ENCODE results near the gene LPAR5.

Gene LPAR5

DNA sequence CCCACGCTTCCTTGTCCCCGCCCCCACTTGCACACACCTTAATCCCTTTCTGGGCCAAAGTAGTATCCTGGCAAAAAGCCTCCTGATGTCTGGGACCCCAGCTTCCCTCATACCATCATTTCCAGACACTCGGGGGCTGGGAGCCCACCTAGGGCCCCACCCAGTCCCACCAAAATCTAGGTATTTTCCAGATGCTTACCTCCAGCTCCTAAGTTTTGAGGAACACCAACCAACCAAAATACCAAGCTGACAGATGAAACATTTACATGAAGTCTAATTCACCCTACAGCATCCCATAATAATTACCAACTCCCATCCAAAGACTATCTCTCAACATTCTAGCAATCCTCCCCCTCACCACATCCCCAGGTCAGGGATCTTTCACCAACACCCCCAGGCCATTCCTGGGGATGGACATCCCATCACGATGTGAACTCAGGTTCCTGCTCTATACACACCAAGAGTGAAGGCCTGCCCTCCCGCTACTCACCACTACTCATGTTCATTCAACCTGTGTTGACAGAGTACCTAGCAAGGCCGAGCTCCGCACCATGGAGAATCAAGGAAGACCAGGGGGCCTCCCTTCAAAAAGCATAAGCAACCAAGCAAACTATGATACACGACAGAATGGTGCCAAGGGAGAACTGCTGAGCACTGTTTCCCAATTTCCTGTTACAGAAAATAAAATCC lies 27.0 kb downstream of the LPAR5 start (continued):
- TF ChIP-seq, protein P1, sequence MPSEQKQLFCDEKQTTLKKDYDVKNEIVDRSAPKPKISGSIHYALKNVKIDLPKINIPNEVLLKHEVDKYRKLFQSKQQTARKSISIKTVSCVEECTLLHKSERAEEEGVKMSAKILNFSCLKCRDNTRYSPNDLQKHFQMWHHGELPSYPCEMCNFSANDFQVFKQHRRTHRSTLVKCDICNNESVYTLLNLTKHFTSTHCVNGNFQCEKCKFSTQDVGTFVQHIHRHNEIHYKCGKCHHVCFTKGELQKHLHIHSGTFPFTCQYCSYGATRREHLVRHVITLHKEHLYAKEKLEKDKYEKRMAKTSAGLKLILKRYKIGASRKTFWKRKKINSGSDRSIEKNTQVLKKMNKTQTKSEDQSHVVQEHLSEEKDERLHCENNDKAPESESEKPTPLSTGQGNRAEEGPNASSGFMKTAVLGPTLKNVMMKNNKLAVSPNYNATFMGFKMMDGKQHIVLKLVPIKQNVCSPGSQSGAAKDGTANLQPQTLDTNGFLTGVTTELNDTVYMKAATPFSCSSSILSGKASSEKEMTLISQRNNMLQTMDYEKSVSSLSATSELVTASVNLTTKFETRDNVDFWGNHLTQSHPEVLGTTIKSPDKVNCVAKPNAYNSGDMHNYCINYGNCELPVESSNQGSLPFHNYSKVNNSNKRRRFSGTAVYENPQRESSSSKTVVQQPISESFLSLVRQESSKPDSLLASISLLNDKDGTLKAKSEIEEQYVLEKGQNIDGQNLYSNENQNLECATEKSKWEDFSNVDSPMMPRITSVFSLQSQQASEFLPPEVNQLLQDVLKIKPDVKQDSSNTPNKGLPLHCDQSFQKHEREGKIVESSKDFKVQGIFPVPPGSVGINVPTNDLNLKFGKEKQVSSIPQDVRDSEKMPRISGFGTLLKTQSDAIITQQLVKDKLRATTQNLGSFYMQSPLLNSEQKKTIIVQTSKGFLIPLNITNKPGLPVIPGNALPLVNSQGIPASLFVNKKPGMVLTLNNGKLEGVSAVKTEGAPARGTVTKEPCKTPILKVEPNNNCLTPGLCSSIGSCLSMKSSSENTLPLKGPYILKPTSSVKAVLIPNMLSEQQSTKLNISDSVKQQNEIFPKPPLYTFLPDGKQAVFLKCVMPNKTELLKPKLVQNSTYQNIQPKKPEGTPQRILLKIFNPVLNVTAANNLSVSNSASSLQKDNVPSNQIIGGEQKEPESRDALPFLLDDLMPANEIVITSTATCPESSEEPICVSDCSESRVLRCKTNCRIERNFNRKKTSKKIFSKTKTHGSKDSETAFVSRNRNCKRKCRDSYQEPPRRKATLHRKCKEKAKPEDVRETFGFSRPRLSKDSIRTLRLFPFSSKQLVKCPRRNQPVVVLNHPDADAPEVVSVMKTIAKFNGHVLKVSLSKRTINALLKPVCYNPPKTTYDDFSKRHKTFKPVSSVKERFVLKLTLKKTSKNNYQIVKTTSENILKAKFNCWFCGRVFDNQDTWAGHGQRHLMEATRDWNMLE (tag by site-specific recombination; conservative IDR thresholded peaks at IDR 0.05; ENCODE audit: low read depth), result 0 out of 2 replicates have a peak, but pooled peaks have one; percentile 43
- no peak for TF ChIP-seq ZNF426 (tag by site-specific recombination; IDR thresholded peaks at IDR 0.05)
- TF ChIP-seq ZFHX2 (tag by site-specific recombination; conservative IDR thresholded peaks at IDR 0.05), result peak; percentile 26; the same call in 1 of the 2 replicates
- TF ChIP-seq ZNF211 (tag by site-specific recombination; IDR thresholded peaks at IDR 0.05; ENCODE audit: low read depth), result no peak
- TF ChIP-seq, protein P2, sequence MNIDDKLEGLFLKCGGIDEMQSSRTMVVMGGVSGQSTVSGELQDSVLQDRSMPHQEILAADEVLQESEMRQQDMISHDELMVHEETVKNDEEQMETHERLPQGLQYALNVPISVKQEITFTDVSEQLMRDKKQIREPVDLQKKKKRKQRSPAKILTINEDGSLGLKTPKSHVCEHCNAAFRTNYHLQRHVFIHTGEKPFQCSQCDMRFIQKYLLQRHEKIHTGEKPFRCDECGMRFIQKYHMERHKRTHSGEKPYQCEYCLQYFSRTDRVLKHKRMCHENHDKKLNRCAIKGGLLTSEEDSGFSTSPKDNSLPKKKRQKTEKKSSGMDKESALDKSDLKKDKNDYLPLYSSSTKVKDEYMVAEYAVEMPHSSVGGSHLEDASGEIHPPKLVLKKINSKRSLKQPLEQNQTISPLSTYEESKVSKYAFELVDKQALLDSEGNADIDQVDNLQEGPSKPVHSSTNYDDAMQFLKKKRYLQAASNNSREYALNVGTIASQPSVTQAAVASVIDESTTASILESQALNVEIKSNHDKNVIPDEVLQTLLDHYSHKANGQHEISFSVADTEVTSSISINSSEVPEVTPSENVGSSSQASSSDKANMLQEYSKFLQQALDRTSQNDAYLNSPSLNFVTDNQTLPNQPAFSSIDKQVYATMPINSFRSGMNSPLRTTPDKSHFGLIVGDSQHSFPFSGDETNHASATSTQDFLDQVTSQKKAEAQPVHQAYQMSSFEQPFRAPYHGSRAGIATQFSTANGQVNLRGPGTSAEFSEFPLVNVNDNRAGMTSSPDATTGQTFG (tag by site-specific recombination; IDR thresholded peaks at IDR 0.05; ENCODE audit: borderline replicate concordance), result no peak
- TF ChIP-seq ZSCAN23 (tag by site-specific recombination; IDR thresholded peaks at IDR 0.05), result peak; percentile 33; the same call in 1 of the 2 replicates
- TF ChIP-seq ZBTB17 (tag by site-specific recombination; IDR thresholded peaks at IDR 0.05), result peak; percentile 57
- no peak for TF ChIP-seq ZNF785 (tag by site-specific recombination; IDR thresholded peaks at IDR 0.05)
- no peak for TF ChIP-seq BCL11A (tag by site-specific recombination; IDR thresholded peaks at IDR 0.05; ENCODE audit: low read depth)
- TF ChIP-seq ZBTB20 (tag by site-specific recombination; IDR thresholded peaks at IDR 0.05), result 0 out of 2 replicates have a peak, but pooled peaks have one; percentile 9
- peak; percentile 52; the same call in 1 of the 2 replicates for TF ChIP-seq TRIM28 (IDR thresholded peaks at IDR 0.05; ENCODE audit: borderline replicate concordance, low read length)
- TF ChIP-seq ZNF501 (tag by site-specific recombination; IDR thresholded peaks at IDR 0.05), result no peak
- TF ChIP-seq SETDB1 (IDR thresholded peaks at IDR 0.05; ENCODE audit: insufficient read length, low read length), result peak; percentile 97

DNA sequence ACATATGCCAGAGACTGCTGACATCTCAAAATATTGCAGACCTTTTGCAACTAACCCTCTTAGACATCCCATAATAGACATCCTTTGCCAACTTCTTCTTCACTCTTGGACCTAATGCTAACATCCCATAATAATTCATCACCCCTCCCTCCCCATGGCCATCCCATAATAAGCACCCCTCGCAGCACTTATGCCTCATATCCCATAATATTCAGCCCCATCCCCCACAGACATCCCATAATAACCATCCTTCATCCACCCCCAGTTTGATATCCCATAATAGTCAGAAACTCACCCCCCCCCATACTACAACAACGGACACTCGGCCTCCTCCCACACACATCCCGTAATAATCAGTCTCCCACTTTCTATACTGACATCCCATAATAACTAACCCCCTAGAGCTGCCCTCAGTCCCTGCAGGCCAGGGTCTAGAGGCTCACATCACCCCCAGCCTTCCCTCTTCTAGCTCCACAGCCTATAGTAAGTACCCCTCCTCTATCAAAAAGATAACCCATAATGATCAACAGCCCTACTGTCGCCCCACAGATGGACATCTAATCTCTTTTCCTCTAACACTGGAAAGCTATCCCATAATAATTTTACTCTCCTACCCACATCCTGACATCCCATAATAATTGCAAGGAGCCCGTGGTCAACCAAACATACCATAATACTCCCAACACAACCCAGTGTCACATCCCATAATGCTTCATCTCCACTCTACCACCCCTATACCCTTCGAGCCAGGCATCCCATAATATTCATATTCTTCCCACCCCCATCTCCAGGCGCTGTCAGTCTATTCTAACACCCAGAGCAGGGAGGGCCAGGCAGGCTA lies 27.8 kb downstream of the LPAR5 start:
- Histone ChIP-seq H3K27ac (ENCODE audit: extremely low read depth, low read depth, low read length) (peak overlapping the region; percentile 27; the same call in 1 of the 2 replicates), H3K4me3 (ENCODE audit: low read depth, low read length) (no peak overlapping the region), H3K36me3 (ENCODE audit: control insufficient read depth in 2 of 2, insufficient read depth in 1 of 2, low read length in 2 of 2) (peaks cover 4 to 30% of the 10 kb centered on the region in 2 experiments; a peak in 2 of 3 replicates), H3K4me1 (ENCODE audit: control insufficient read depth, insufficient read depth, low read length) (peaks cover 26% of the 10 kb centered on the region), H3K9me3 (ENCODE audit: control insufficient read depth, insufficient read depth, low read depth, low read length) (no peaks in the 10 kb centered on the region)
- ChIA-PET POLR2A (interaction anchor here (0.5 to 1.9 kb wide), 8 partner anchors 8 to 336 kb away, joined by 3 to 7 read pairs (median 4); partner anchors contain the start of genes C12orf57, GAPDH, RNU7-1 and VAMP1), CTCF (interaction anchor here (0.6 to 0.7 kb wide), 5 partner anchors 9 to 330 kb away, joined by 3 to 6 read pairs (median 3); no protein-coding TSS in a partner anchor)
- TF ChIP-seq ZNF112 (tag by site-specific recombination; IDR thresholded peaks at IDR 0.05), result no peak
- TF ChIP-seq ZNF624 (tag by site-specific recombination; IDR thresholded peaks at IDR 0.05), result no peak
- TF ChIP-seq SCRT2 (tag by site-specific recombination; IDR thresholded peaks at IDR 0.05), result no peak; the same call in 1 of the 2 replicates
- no peak for TF ChIP-seq HOXA7 (CRISPR knock-in tag; IDR thresholded peaks at IDR 0.05; ENCODE audit: borderline replicate concordance)
- TF ChIP-seq, protein P3, sequence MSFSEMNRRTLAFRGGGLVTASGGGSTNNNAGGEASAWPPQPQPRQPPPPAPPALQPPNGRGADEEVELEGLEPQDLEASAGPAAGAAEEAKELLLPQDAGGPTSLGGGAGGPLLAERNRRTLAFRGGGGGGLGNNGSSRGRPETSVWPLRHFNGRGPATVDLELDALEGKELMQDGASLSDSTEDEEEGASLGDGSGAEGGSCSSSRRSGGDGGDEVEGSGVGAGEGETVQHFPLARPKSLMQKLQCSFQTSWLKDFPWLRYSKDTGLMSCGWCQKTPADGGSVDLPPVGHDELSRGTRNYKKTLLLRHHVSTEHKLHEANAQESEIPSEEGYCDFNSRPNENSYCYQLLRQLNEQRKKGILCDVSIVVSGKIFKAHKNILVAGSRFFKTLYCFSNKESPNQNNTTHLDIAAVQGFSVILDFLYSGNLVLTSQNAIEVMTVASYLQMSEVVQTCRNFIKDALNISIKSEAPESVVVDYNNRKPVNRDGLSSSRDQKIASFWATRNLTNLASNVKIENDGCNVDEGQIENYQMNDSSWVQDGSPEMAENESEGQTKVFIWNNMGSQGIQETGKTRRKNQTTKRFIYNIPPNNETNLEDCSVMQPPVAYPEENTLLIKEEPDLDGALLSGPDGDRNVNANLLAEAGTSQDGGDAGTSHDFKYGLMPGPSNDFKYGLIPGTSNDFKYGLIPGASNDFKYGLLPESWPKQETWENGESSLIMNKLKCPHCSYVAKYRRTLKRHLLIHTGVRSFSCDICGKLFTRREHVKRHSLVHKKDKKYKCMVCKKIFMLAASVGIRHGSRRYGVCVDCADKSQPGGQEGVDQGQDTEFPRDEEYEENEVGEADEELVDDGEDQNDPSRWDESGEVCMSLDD (tag by site-specific recombination; IDR thresholded peaks at IDR 0.05), result peak; percentile 84
- no peak for TF ChIP-seq ZNF521 (tag by site-specific recombination; IDR thresholded peaks at IDR 0.05)
- TF ChIP-seq ZNF530 (tag by site-specific recombination; IDR thresholded peaks at IDR 0.05; ENCODE audit: low read depth), result 0 out of 2 replicates have a peak, but pooled peaks have one; percentile 26
- TF ChIP-seq IKZF3 (tag by site-specific recombination; IDR thresholded peaks at IDR 0.05), result no peak; the same call in 1 of the 2 replicates
- TF ChIP-seq ZNF19 (tag by site-specific recombination; IDR thresholded peaks at IDR 0.05; ENCODE audit: low read depth), result no peak; the same call in 1 of the 2 replicates
